Measurements from ENCODE around the gene TOE1. TPM values are rescaled to one million over a fixed set of nuclear protein-coding genes. Genes with fewer than 3 reads are reported as not detected.

The TOE1 gene
- total RNA-seq, 1 experiment from 2014 or later = 13.3 TPM

GRCh38 chr1:45326627-45327623, 13.0 kb upstream of the TOE1 start, which contains the start of gene HPDL:
HPDL (plus strand) TSS chr1:45326895; CDS start chr1:45327149, 254 bp downstream.
- no peak for TF ChIP-seq CTCF (IDR thresholded peaks at IDR 0.05; ENCODE audit: unreplicated experiment)
- H3K4me1 Mint-ChIP-seq (ENCODE audit: insufficient read depth, unreplicated experiment) = peaks cover 7% of the 10 kb centered on the region
- POLR2A ChIA-PET = interaction anchor here (2.3 kb wide), 1 partner anchor 13 kb away, joined by 15 read pairs; the partner anchor contains the start of genes MUTYH and TOE1
- H3K36me3 Mint-ChIP-seq (ENCODE audit: insufficient read depth, unreplicated experiment) = peaks cover 8% of the 10 kb centered on the region
- H3K27me3 Mint-ChIP-seq (ENCODE audit: insufficient read depth, unreplicated experiment) = no peaks in the 10 kb centered on the region
- BruUV-seq (replicated peaks) = no TSS peak
- intact Hi-C loops (cut with micrococcal nuclease) = no loop called here
- no peaks in the 10 kb centered on the region for H3K9me3 Mint-ChIP-seq (ENCODE audit: unreplicated experiment)
- peak within 1 kb of the TSS; percentile 70 for H3K4me3 Mint-ChIP-seq (ENCODE audit: unreplicated experiment)
- DNase-seq (ENCODE audit: unreplicated experiment) = peak; percentile 48
- H3K27ac Mint-ChIP-seq (ENCODE audit: low read depth, unreplicated experiment) = no peak within 1 kb of the TSS
- CTCF ChIA-PET = interaction anchor here (0.6 kb wide), 2 partner anchors 164 to 1273 kb away, joined by 3 read pairs; partner anchors contain the start of gene TESK2

GRCh38 chr1:45327644-45328515, 12.1 kb upstream of the TOE1 start:
- Mint-ChIP-seq H3K27ac (ENCODE audit: low read depth, unreplicated experiment) (no peak overlapping the region), H3K9me3 (ENCODE audit: unreplicated experiment) (no peaks in the 10 kb centered on the region), H3K36me3 (ENCODE audit: insufficient read depth, unreplicated experiment) (peaks cover 13% of the 10 kb centered on the region), H3K4me1 (ENCODE audit: insufficient read depth, unreplicated experiment) (peaks cover 7% of the 10 kb centered on the region), H3K4me3 (ENCODE audit: unreplicated experiment) (no peak overlapping the region), H3K27me3 (ENCODE audit: insufficient read depth, unreplicated experiment) (no peaks in the 10 kb centered on the region)
- intact Hi-C loops (cut with micrococcal nuclease) = no loop called here
- no peak for DNase-seq (ENCODE audit: unreplicated experiment)
- CTCF ChIA-PET = interaction anchor here (0.5 to 0.6 kb wide), 2 partner anchors 10 to 32 kb away, joined by 3 read pairs; no protein-coding TSS in a partner anchor
- BruUV-seq (replicated peaks) = no TSS peak
- TF ChIP-seq CTCF (IDR thresholded peaks at IDR 0.05; ENCODE audit: unreplicated experiment) = no peak
- POLR2A ChIA-PET = interaction anchor here (2.3 kb wide), 1 partner anchor 12 kb away, joined by 13 read pairs; the partner anchor contains the start of genes MUTYH and TOE1

GRCh38 chr1:45328680-45329079, 11.3 kb upstream of the TOE1 start:
- intact Hi-C loops (cut with micrococcal nuclease) = no loop called here
- Mint-ChIP-seq H3K4me3 (ENCODE audit: unreplicated experiment) (no peak overlapping the region), H3K9me3 (ENCODE audit: unreplicated experiment) (no peaks in the 10 kb centered on the region), H3K27ac (ENCODE audit: low read depth, unreplicated experiment) (no peak overlapping the region), H3K27me3 (ENCODE audit: insufficient read depth, unreplicated experiment) (no peaks in the 10 kb centered on the region), H3K4me1 (ENCODE audit: insufficient read depth, unreplicated experiment) (peaks cover 7% of the 10 kb centered on the region), H3K36me3 (ENCODE audit: insufficient read depth, unreplicated experiment) (peaks cover 17% of the 10 kb centered on the region)
- TF ChIP-seq CTCF (IDR thresholded peaks at IDR 0.05; ENCODE audit: unreplicated experiment) = no peak
- no TSS peak for BruUV-seq (replicated peaks)
- POLR2A ChIA-PET = interaction anchor here (1.4 to 2.3 kb wide), 2 partner anchors 11 to 20 kb away, joined by 8 to 13 read pairs; partner anchors contain the start of genes MUTYH and TOE1
- no peak for DNase-seq (ENCODE audit: unreplicated experiment)
- CTCF ChIA-PET = interaction anchor here (0.6 to 1.9 kb wide), 3 partner anchors 11 to 164 kb away, joined by 3 to 5 read pairs (median 3); no protein-coding TSS in a partner anchor
